Ascending aorta (tissue), 2 donors: Measurements from ENCODE around the gene RFNG. TPM values are rescaled to one million over a fixed set of nuclear protein-coding genes. Genes with fewer than 3 reads are reported as not detected.
A peak's percentile ranks its signal among the peaks of the same experiment; 100 is the strongest.

Experiments used
- DNase-seq, 2 donors: peaks; one replicate each; pipeline ENCODE4 v3.0.0-alpha.2; 2019; ENCODE audit warnings: low spot score in 2 of 2
- H3K27ac ChIP-seq, 2 donors: fragments of 200-600 bp; sonication (generic); one replicate each; pipeline ENCODE4 v1.5.1; 2016 to 2017; ENCODE audit warnings: mild to moderate bottlenecking in 1 of 2
- H3K27me3 ChIP-seq: fragments of 200-600 bp; sonication (generic); one replicate; pipeline ENCODE4 v1.5.1; 2017
- H3K36me3 ChIP-seq, 2 donors: fragments of 200-600 bp; sonication (generic); one replicate each; pipeline ENCODE4 v1.5.1; 2016
- H3K4me1 ChIP-seq, 2 donors: fragments of 200-600 bp; sonication (generic); one replicate each; pipeline ENCODE4 v1.5.1; 2016 to 2017; ENCODE audit warnings: mild to moderate bottlenecking in 1 of 2
- H3K4me3 ChIP-seq, 2 donors: fragments of 200-600 bp; sonication (generic); one replicate each; pipeline ENCODE4 v1.5.1; 2016 to 2017; ENCODE audit warnings: mild to moderate bottlenecking in 1 of 2
- H3K9me3 ChIP-seq, 2 donors: fragments of 200-600 bp; sonication (generic); one replicate each; pipeline ENCODE4 v1.5.1; 2016
- intact Hi-C: fragments of 100-400 bp; cut with DNase I; formaldehyde crosslinking; loops from one replicate; pipeline ENCODE4 v1.15.1; 2023
- total RNA-seq: library from RNA; depleted of rRNA; stranded (reverse); fragments of >200 nt; gene quantifications from one replicate; pipeline ENCODE4 v1.1.0, GENCODE V29; 2016
- TF ChIP-seq, protein P1 (sequence below), 3 experiments: fragments of 200-600 bp in 2 of 3; fragments of 450-650 bp in 1 of 3; sonication (generic) in 2 of 3; IDR thresholded peaks; one replicate each; pipeline ENCODE4 v1.5.1; 2016 to 2019; ENCODE audit warnings: antibody characterized with exemption in 3 of 3, mild to moderate bottlenecking in 1 of 3, moderate library complexity in 1 of 3

RFNG gene
- total RNA-seq, 1 donor from 2014 or later: 73.7 TPM

DNA sequence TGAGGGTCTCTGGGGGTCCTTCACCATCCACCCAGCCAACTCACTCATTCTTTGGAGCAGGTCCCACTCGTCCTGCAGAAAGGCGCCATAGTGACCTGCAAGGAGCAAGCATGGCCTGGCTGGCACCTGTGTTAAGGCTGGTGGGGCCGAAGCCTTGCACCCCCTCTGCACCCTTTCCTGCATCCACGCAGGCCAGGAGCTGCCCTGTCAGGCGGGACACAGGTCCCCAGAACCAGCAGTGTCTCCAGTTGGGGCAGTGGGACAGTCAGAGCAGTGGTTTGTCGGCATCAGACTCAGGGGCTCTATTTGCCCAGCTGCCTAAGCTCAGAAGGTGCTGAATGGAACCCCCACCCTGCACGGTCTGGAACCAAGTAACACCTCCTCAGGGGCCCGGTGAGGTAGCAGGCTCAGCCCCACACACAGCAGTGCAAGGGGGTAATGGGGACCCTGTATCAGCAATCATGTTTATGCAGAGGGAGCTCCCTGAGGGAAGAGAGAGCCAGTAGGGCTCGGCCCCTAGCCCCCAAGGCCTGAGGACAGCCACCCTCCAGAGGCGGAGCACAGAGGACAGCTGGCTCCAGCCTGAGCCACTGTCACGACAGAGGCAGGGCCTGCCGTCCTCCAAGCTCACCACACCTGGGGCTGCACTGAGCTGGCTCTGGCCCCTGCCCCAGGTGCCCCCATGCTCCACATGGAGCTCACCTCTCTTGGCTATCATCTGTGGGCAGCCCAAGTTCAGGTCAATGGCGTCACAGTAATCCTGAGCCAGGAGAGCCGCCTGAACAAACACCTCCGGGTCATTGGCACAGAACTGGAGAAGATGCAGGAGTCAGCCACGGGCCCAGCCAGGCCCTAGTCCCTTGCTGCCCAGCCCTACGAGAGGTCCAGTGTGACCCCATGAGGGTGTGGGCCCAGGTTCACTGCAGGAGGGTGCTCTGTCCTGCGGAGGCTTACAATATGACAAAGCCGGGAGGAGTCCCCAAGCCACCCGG is 12.1 kb upstream of the RFNG start:
- peaks cover 38 to 45% of the 10 kb centered on the region in 2 donors for H3K36me3 ChIP-seq
- no peak for DNase-seq

DNA sequence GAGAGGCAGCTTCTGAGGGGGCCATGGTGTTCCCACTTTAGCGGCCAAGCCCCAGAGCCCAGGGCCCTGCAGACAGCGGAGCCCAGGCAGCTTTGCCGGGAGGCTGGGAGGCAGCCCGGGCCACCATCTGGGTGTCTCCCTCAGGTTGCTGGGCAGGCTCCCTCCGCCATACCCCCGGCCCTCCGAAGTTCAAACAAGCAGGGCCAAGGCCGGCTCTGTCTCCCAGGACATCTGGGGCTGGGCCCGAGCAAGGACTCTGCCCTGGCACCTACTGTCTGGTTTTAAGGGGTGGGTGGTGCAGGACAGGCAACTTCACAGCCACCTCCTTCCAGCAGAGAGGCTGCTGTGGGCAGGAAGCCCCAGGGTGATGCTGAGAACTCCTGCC is 11.4 kb upstream of the RFNG start:
- Histone ChIP-seq H3K9me3 (no peaks in the 10 kb centered on the region), H3K4me1 (peaks cover 13 to 18% of the 10 kb centered on the region in 2 donors), H3K4me3 (no peak overlapping the region), H3K36me3 (peaks cover 44 to 53% of the 10 kb centered on the region in 2 donors), H3K27me3 (no peaks in the 10 kb centered on the region), H3K27ac (no peak overlapping the region)
- DNase-seq: no peak
- TF ChIP-seq, protein P1, sequence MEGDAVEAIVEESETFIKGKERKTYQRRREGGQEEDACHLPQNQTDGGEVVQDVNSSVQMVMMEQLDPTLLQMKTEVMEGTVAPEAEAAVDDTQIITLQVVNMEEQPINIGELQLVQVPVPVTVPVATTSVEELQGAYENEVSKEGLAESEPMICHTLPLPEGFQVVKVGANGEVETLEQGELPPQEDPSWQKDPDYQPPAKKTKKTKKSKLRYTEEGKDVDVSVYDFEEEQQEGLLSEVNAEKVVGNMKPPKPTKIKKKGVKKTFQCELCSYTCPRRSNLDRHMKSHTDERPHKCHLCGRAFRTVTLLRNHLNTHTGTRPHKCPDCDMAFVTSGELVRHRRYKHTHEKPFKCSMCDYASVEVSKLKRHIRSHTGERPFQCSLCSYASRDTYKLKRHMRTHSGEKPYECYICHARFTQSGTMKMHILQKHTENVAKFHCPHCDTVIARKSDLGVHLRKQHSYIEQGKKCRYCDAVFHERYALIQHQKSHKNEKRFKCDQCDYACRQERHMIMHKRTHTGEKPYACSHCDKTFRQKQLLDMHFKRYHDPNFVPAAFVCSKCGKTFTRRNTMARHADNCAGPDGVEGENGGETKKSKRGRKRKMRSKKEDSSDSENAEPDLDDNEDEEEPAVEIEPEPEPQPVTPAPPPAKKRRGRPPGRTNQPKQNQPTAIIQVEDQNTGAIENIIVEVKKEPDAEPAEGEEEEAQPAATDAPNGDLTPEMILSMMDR (IDR thresholded peaks at IDR 0.05): no peak
- intact Hi-C loops: no loop called here

More for the DNA sequence above, 12.1 kb upstream of the RFNG start:
- TF ChIP-seq, protein P1 (IDR thresholded peaks at IDR 0.05): no peak
- H3K4me1 ChIP-seq: peaks cover 13 to 18% of the 10 kb centered on the region in 2 donors
- no peaks in the 10 kb centered on the region for H3K9me3 ChIP-seq
- H3K27ac ChIP-seq: no peak overlapping the region
- H3K27me3 ChIP-seq: no peaks in the 10 kb centered on the region
- intact Hi-C loops: loop anchor here (2.0 kb wide), 1 partner anchor 13 kb away; the partner anchor contains the start of genes GPS1 and RFNG
- H3K4me3 ChIP-seq: peak overlapping the region in 1 of 2 donors; percentile 92

DNA sequence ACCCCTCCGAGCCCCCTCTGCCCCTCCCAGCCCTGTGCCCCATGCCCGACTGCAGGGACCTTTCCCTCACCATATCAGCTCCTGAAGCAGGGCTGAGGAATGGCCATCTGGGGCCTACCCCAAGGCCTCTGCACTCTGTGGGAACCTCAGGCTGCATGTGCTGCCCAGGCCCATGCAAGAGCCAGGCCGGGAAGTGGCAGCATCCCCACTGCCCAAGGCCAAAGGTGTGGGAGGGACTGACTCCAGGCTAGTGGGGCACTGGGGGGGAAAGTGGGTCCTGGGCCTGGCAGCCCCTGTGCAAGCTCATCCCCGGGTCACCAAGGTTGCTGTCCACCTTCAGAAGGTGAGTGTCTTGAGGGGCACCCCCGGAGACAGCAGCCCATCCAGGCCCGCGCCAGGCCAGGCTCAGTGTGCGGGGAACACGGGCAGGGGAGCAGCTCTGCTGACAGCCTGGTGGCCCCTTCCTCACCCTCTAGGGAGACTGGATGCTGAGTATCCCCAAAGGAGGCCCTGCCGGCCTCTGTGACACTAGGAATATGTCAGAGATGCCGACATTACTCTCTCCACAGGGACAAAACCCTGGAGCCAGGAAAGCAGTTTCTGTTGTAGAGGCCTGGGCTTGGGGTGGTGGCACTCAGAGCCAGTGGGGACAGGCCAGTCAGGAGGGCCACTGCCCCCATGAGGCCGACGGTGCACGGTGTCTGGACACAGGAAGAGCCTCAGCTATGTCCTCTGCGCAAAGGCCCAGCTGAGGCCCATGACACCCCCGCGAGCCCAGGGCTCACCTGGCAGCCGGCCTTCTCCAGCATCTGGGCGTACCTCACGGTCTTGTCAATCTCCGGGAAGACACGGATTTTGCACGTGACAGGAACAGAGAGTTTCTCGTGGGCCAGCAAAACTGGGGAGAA is 10.7 kb upstream of the RFNG start:
- intact Hi-C loops: no loop called here
- TF ChIP-seq, protein P1 (IDR thresholded peaks at IDR 0.05): no peak
- Histone ChIP-seq H3K9me3 (no peaks in the 10 kb centered on the region), H3K36me3 (peaks cover 50 to 59% of the 10 kb centered on the region in 2 donors), H3K4me1 (peaks cover 13 to 18% of the 10 kb centered on the region in 2 donors), H3K27me3 (no peaks in the 10 kb centered on the region), H3K27ac (no peak overlapping the region), H3K4me3 (no peak overlapping the region)
- DNase-seq: no peak

DNA sequence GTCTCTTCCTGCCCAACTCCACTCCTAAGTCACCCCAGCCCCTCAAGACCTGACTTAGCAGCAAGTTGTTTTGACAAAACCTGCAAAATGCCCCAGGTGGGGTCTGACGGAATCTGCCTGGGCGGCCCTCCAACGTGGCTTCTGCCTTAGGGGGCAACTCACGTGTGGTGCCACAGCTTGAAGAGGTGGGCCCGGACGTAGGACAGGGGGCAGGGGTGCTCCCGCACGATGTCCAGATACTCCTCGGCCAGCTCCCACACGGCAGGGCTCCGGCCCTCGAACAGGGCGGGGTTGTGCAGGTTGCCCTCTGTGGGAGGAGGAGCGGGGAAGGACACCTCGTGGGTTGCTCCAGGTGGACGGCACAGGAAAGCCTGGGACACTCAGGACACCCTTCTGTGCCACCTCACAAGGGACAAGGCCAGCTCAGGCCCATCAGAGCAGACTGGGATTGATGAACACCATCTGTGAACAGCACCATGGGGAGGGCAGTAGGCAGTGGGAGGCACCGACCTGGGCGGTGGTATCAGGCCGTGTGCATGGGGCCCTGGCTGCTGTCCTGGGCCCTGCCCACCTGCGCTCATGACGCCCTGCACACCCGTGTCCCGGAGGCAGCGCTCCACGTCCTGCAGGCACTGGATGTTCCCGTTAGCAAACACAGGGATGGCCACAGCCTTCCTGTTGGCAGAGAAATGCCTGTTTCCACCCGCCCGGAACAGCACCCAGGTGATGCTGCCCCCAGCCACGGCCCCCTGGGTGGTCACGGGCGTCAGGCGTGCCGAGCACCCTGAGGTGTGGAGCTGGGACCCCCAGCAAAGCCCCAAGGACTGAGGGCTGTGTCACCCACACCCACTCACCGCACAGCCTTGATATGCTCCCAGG is 9.7 kb upstream of the RFNG start:
- Histone ChIP-seq H3K36me3 (peaks cover 59 to 70% of the 10 kb centered on the region in 2 donors), H3K27me3 (no peaks in the 10 kb centered on the region), H3K27ac (no peak overlapping the region), H3K9me3 (no peaks in the 10 kb centered on the region), H3K4me1 (peaks cover 13 to 18% of the 10 kb centered on the region in 2 donors), H3K4me3 (no peak overlapping the region)
- TF ChIP-seq, protein P1 (IDR thresholded peaks at IDR 0.05): no peak
- no peak for DNase-seq
- intact Hi-C loops: no loop called here

DNA sequence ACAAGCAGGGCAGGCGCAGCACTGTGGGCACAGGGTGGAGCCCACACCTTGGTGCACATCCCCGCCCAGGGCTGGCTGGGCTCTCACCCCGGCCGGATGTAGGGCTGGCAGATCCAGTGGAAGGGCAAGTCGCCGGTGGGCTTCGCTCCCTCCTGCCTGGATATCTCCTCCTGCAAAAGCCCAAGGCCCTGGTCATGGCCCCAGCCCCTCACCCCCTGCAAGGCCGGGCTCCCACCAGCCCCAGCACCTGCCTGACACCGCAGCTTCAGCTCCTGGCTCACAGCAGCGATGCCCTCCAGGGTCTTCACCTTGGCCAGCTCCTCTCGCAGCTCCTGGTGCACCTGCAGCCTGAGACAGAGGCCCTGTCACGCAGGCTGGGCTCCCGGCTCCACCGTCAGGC is 9.0 kb upstream of the RFNG start:
- no peak for DNase-seq
- Histone ChIP-seq H3K36me3 (peaks cover 66 to 77% of the 10 kb centered on the region in 2 donors), H3K4me1 (peaks cover 9 to 12% of the 10 kb centered on the region in 2 donors), H3K9me3 (no peaks in the 10 kb centered on the region), H3K4me3 (no peak overlapping the region), H3K27me3 (no peaks in the 10 kb centered on the region), H3K27ac (no peak overlapping the region)
- TF ChIP-seq, protein P1 (IDR thresholded peaks at IDR 0.05): no peak
- intact Hi-C loops: no loop called here
